GM12878 (cell line): ENCODE measurements around the gene MAPK8IP3. TPM values are rescaled to one million over a fixed set of nuclear protein-coding genes. Genes with fewer than 3 reads are reported as not detected.

Experiments used
- ATAC-seq: fragments of 200-7000 bp; cut with Tn5 transposase; 3 replicates; pipeline ENCODE4 v1.9.1; 2020; ENCODE audit warnings: mild to moderate bottlenecking, moderate library complexity
- BruUV-seq: library from RNA; stranded (reverse); fragments of 400-500 nt; replicated peaks from 2 replicates; lab custom pipeline; 2021; lab: Mats Ljungman, UMichigan
- CTCF ChIA-PET: fragments of 300-600 bp; sonication (Branson Sonifier 250); formaldehyde crosslinking; extraction: SDS; loops from one replicate; lab custom pipeline; 2021; ENCODE audit warnings: inconsistent platforms; lab: Yijun Ruan, JAX
- POLR2A ChIA-PET: fragments of 350-600 bp; formaldehyde crosslinking; extraction: SDS; loops from one replicate; lab custom pipeline; 2021; ENCODE audit warnings: inconsistent platforms; lab: Charles Lee
- RAD21 ChIA-PET: fragments of 300-600 bp; sonication (Branson Sonifier 250); formaldehyde crosslinking; loops from one replicate; lab custom pipeline; 2023; ENCODE audit warnings: antibody characterized with exemption; ENCODE audit not compliant: unreplicated experiment; lab: Charles Lee
- SMC1A ChIA-PET: fragments of 300-600 bp; sonication (Branson Sonifier 250); formaldehyde crosslinking; loops from one replicate; lab custom pipeline; 2023; ENCODE audit not compliant: unreplicated experiment, uncharacterized antibody; lab: Charles Lee
- DNase-seq: peaks from one replicate; pipeline ENCODE4 v3.0.0-alpha.2; 2011; ENCODE audit warnings: low read depth, low spot score
- FAIRE-seq: peaks from 3 replicates; lab custom pipeline; 2011; peaks lifted over from hg19 to GRCh38; lab: Jason Lieb, UNC
- H2AFZ ChIP-seq: 2 replicates; pipeline ENCODE4 v1.6.0; 2011; ENCODE audit warnings: low read depth, low read length, control low read depth; ENCODE audit not compliant: control insufficient read depth
- H3K27ac ChIP-seq: 2 replicates; pipeline ENCODE4 v1.5.1; 2011; ENCODE audit warnings: control low read depth; ENCODE audit not compliant: control insufficient read depth, insufficient read depth
- H3K27me3 ChIP-seq, 2 experiments: replicated peaks in 1 of 2; 2 replicates each; pipeline versions ENCODE4 v1.6.0 to v1.6.1; 2011; ENCODE audit warnings: low read length in 1 of 2; ENCODE audit not compliant: control insufficient read depth in 2 of 2, insufficient read depth in 2 of 2
- H3K36me3 ChIP-seq, 2 experiments: 2 replicates each; pipeline ENCODE4 v1.5.1; 2011; ENCODE audit warnings: low read length in 1 of 2; ENCODE audit not compliant: control insufficient read depth in 2 of 2, insufficient read depth in 2 of 2
- H3K4me1 ChIP-seq: 2 replicates; pipeline ENCODE4 v1.6.1; 2011; ENCODE audit warnings: mild to moderate bottlenecking, low read length, moderate library complexity, mixed read lengths; ENCODE audit not compliant: control insufficient read depth, insufficient read depth
- H3K4me2 ChIP-seq: 2 replicates; pipeline ENCODE4 v1.6.0; 2011; ENCODE audit warnings: control low read depth; ENCODE audit not compliant: control insufficient read depth, insufficient read depth
- H3K4me3 ChIP-seq: fragments of 200-600 bp; sonication (generic); 2 replicates; pipeline ENCODE4 v1.5.1; 2016
- H3K79me2 ChIP-seq: 2 replicates; pipeline ENCODE4 v1.6.0; 2011; ENCODE audit warnings: low read length; ENCODE audit not compliant: control insufficient read depth, insufficient read depth
- H3K9ac ChIP-seq: 2 replicates; pipeline ENCODE4 v1.8.0; 2011; ENCODE audit warnings: low read length, control low read depth, mixed read lengths; ENCODE audit not compliant: control insufficient read depth, insufficient read depth
- H3K9me3 ChIP-seq: replicated peaks from 3 replicates; pipeline ENCODE4 v1.5.1; 2011; ENCODE audit warnings: mild to moderate bottlenecking, low read length; ENCODE audit not compliant: control insufficient read depth, insufficient read depth
- H4K20me1 ChIP-seq: 2 replicates; pipeline ENCODE4 v1.6.0; 2011; ENCODE audit not compliant: control insufficient read depth, insufficient read depth
- BMI1 ChIP-seq: fragments of 450-650 bp; IDR thresholded peaks from 2 replicates; pipeline ENCODE4 v1.6.1; 2016; ENCODE audit warnings: mild to moderate bottlenecking, moderate library complexity, borderline replicate concordance
- ETV6 ChIP-seq, 2 experiments: fragments of 450-650 bp in 1 of 2; IDR thresholded peaks in 1 of 2; conservative IDR thresholded peaks in 1 of 2; 2 replicates each; pipeline ENCODE4 v1.6.1; 2014; ENCODE audit warnings: antibody characterized with exemption in 1 of 2, borderline replicate concordance in 1 of 2, low read depth in 1 of 2, mild to moderate bottlenecking in 1 of 2, moderate library complexity in 1 of 2
- FOXK2 ChIP-seq: fragments of 450-650 bp; IDR thresholded peaks from 2 replicates; pipeline ENCODE4 v1.6.1; 2017; ENCODE audit warnings: mild to moderate bottlenecking, moderate library complexity
- FOXM1 ChIP-seq: IDR thresholded peaks from 2 replicates; pipeline ENCODE4 v1.6.1; 2012; ENCODE audit warnings: low read depth, mild to moderate bottlenecking, inconsistent platforms, low read length, moderate library complexity
- HDAC2 ChIP-seq: fragments of 200-600 bp; sonication (generic); IDR thresholded peaks from 2 replicates; pipeline ENCODE4 v1.6.1; 2017
- PAX8 ChIP-seq: fragments of 450-650 bp; IDR thresholded peaks from 2 replicates; pipeline ENCODE4 v1.6.1; 2017; ENCODE audit warnings: mild to moderate bottlenecking, moderate library complexity
- POLR2A ChIP-seq: IDR thresholded peaks from 2 replicates; pipeline ENCODE4 v1.6.1; 2011; ENCODE audit warnings: low read depth, mild to moderate bottlenecking, low read length
- POLR2AphosphoS2 ChIP-seq: IDR thresholded peaks from 2 replicates; pipeline ENCODE4 v1.6.1; 2011; ENCODE audit warnings: low read depth, mild to moderate bottlenecking, low read length, improper control_type of control experiment, moderate library complexity
- SIN3A ChIP-seq: IDR thresholded peaks from 2 replicates; pipeline ENCODE4 v1.6.1; 2012; ENCODE audit warnings: low read depth, low read length, improper control_type of control experiment
- SMAD1 ChIP-seq: fragments of 450-650 bp; IDR thresholded peaks from 2 replicates; pipeline ENCODE4 v1.6.1; 2018; ENCODE audit warnings: mild to moderate bottlenecking, low read depth; ENCODE audit not compliant: partially characterized antibody
- SUPT20H ChIP-seq: IDR thresholded peaks from 2 replicates; pipeline ENCODE4 v1.6.1; 2011; ENCODE audit warnings: low read depth, mild to moderate bottlenecking, low read length, moderate library complexity, borderline replicate concordance; ENCODE audit not compliant: control insufficient read depth
- TCF3 ChIP-seq: IDR thresholded peaks from 2 replicates; pipeline ENCODE4 v1.6.1; 2012; ENCODE audit warnings: low read depth, mild to moderate bottlenecking, low read length, borderline replicate concordance; ENCODE audit not compliant: insufficient read depth
- ZNF274 ChIP-seq: IDR thresholded peaks from one replicate; pipeline ENCODE4 v1.8.0; 2011; ENCODE audit not compliant: insufficient read length, insufficient read depth
- WGBS: methylation state at CpG from one replicate; pipeline ENCODE4 v1.1.6; 2016; ENCODE audit warnings: low lambda C conversion rate; ENCODE audit not compliant: insufficient replicate concordance, insufficient coverage; ENCODE audit errors: missing lambda C conversion rate; 5-methylcytosine and 5-hydroxymethylcytosine counted together
- in situ Hi-C: fragments of 300-500 bp; cut with MboI; formaldehyde crosslinking; loops from 9 replicates; pipeline ENCODE4 v1.14.3; 2018; ENCODE audit warnings: mixed read lengths
- intact Hi-C: fragments of 100-400 bp; cut with micrococcal nuclease; formaldehyde crosslinking; loops from one replicate; pipeline ENCODE4 v1.14.2; 2022; ENCODE audit not compliant: unreplicated experiment
- polyA plus RNA-seq, 11 experiments: library from polyadenylated mRNA; depleted of rRNA in 4 of 11; unstranded in 6 of 11; stranded (reverse) in 5 of 11; fragments of >200 nt; fragmentation: Nextera tagmentation in 4 of 11; fragmentation: Illumina TruSeq in 1 of 11; extraction: Ambion mirVana in 4 of 11; extraction: Trizol in 1 of 11; gene quantifications; 1 replicate in 1 of 11; 2 replicates in 10 of 11; pipeline versions ENCODE4 v1.2.1 to v1.2.3, GENCODE V29; 2011 to 2016; ENCODE audit warnings: inconsistent platforms in 2 of 11, missing spikeins in 2 of 11, low read depth in 1 of 11
- total RNA-seq, 4 experiments: library from RNA; depleted of rRNA in 3 of 4; stranded (reverse); fragments of >200 nt in 3 of 4; fragmentation: Illumina TruSeq in 1 of 4; extraction: Trizol in 1 of 4; gene quantifications; 2 replicates each; pipeline versions ENCODE4 v1.2.1 to v1.2.3, GENCODE V29; 2013 to 2021
- TF ChIP-seq, protein P1 (sequence below): fragments of 450-650 bp; IDR thresholded peaks from 2 replicates; pipeline ENCODE4 v1.6.1; 2017; ENCODE audit warnings: mild to moderate bottlenecking, low read depth, inconsistent platforms; ENCODE audit not compliant: poor library complexity, severe bottlenecking
- TF ChIP-seq, protein P2 (sequence below): IDR thresholded peaks from 2 replicates; pipeline ENCODE4 v1.6.1; 2012; ENCODE audit warnings: low read depth, low read length, improper control_type of control experiment
- TF ChIP-seq, protein P3 (sequence below): IDR thresholded peaks from 2 replicates; pipeline ENCODE4 v1.6.1; 2011; ENCODE audit warnings: low read depth, low read length, improper control_type of control experiment, borderline replicate concordance

Gene MAPK8IP3
- total and polyA plus RNA-seq, 10 of the 15 experiments (the other 5 are each of a cell fraction or from before 2014, with no cell fraction given) = 0.06 to 67.9 (median 18.2) TPM

DNA sequence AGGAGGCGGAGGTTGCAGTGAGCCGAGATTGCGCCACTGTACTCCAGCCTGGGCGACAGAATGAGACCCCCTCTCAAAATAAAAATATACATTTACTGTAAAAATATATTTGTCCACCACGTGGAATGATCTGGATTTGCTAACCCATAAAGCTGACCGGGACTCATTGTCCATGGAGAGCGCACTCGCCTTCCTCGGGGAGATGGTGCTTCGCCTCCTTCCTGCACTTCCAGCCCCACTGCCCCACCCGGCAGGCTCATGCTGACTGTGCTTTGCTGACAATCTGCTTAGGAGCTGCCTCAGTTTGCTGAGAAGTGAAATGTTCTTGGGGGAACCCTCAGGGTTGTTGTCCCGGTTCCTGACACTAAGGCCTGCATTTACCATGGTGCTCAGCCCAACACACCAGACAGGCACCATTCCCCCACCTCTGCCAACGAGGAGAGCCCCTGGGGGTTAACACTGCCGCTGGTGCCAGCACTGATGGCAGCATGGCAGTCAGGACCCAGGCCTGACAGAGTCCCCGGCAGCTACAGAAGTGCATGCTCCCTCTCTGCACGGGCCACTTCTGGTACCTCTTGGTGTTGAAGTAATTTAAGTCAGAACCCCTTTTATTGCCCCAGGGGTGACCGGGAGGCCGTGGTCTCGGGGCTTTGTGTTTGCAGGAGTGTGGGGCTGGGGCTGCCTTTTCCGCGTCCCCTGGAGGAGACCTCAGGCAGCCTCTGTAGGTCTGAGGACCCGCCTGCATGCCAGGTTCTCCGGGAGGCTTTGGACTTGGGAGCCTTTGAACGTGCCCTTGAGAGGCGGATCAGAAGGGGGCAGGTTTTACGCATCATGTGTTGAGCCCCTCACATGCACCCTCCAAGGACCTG, 79.2 kb downstream of the MAPK8IP3 start:
- peaks cover 15% of the 10 kb centered on the region for H3K79me2 ChIP-seq
- no peak overlapping the region for H3K27ac ChIP-seq
- no peak for FAIRE-seq
- no peak overlapping the region for H3K9ac ChIP-seq
- H3K36me3 ChIP-seq = peaks cover 4 to 8% of the 10 kb centered on the region in 2 experiments; a peak in 3 of 4 replicates
- H3K9me3 ChIP-seq = no peaks in the 10 kb centered on the region
- DNase-seq = no peak
- CTCF ChIA-PET = no interaction called here
- intact Hi-C loops = no loop called here
- H3K4me2 ChIP-seq = 0 out of 2 replicates have a peak overlapping the region, but pooled peaks have one; percentile 17
- TF ChIP-seq ETV6 (conservative IDR thresholded peaks at IDR 0.05 in 1 of 2, IDR thresholded peaks at IDR 0.05 in 1 of 2; ENCODE audit: borderline replicate concordance in 1 of 2, low read depth in 1 of 2) (no peak), POLR2AphosphoS2 (no peak), HDAC2 (no peak), FOXK2 (no peak), SIN3A (no peak), ZNF274 (no peak), SMAD1 (no peak), FOXM1 (no peak), SUPT20H (no peak), POLR2A (no peak), TCF3 (no peak), BMI1 (no peak), PAX8 (no peak)
- TF ChIP-seq, protein P1, sequence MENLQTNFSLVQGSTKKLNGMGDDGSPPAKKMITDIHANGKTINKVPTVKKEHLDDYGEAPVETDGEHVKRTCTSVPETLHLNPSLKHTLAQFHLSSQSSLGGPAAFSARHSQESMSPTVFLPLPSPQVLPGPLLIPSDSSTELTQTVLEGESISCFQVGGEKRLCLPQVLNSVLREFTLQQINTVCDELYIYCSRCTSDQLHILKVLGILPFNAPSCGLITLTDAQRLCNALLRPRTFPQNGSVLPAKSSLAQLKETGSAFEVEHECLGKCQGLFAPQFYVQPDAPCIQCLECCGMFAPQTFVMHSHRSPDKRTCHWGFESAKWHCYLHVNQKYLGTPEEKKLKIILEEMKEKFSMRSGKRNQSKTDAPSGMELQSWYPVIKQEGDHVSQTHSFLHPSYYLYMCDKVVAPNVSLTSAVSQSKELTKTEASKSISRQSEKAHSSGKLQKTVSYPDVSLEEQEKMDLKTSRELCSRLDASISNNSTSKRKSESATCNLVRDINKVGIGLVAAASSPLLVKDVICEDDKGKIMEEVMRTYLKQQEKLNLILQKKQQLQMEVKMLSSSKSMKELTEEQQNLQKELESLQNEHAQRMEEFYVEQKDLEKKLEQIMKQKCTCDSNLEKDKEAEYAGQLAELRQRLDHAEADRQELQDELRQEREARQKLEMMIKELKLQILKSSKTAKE = no peak
- TF ChIP-seq, protein P2, sequence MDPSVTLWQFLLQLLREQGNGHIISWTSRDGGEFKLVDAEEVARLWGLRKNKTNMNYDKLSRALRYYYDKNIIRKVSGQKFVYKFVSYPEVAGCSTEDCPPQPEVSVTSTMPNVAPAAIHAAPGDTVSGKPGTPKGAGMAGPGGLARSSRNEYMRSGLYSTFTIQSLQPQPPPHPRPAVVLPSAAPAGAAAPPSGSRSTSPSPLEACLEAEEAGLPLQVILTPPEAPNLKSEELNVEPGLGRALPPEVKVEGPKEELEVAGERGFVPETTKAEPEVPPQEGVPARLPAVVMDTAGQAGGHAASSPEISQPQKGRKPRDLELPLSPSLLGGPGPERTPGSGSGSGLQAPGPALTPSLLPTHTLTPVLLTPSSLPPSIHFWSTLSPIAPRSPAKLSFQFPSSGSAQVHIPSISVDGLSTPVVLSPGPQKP = no peak
- TF ChIP-seq, protein P3, sequence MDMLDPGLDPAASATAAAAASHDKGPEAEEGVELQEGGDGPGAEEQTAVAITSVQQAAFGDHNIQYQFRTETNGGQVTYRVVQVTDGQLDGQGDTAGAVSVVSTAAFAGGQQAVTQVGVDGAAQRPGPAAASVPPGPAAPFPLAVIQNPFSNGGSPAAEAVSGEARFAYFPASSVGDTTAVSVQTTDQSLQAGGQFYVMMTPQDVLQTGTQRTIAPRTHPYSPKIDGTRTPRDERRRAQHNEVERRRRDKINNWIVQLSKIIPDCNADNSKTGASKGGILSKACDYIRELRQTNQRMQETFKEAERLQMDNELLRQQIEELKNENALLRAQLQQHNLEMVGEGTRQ = no peak
- TF ChIP-seq, all 136 proteins: peak for 0
- ATAC-seq = no peak
- BruUV-seq = no TSS peak
- RAD21 ChIA-PET = no interaction called here
- Histone ChIP-seq H3K27me3 (no peaks in the 10 kb centered on the region), H4K20me1 (no peaks in the 10 kb centered on the region), H3K4me1 (peaks cover 6% of the 10 kb centered on the region; the same call in 1 of the 2 replicates), H2AFZ (no peak overlapping the region), H3K4me3 (no peak overlapping the region)
- in situ Hi-C loops = no loop called here
- POLR2A ChIA-PET = no interaction called here
- WGBS = 94% methylated on average over 26 of the region's 26 CpGs
- SMC1A ChIA-PET = no interaction called here
